GM21723 (cell line): ENCODE data around the gene AOPEP.
A peak's percentile ranks its signal among the peaks of the same experiment; 100 is the strongest.

Experiments used
- ATAC-seq: cut with Tn5 transposase; IDR thresholded peaks from one replicate; pipeline ENCODE4 v1.9.1; 2021; ENCODE audit warnings: mild to moderate bottlenecking, moderate library complexity; ENCODE audit not compliant: unreplicated experiment

Gene AOPEP

DNA sequence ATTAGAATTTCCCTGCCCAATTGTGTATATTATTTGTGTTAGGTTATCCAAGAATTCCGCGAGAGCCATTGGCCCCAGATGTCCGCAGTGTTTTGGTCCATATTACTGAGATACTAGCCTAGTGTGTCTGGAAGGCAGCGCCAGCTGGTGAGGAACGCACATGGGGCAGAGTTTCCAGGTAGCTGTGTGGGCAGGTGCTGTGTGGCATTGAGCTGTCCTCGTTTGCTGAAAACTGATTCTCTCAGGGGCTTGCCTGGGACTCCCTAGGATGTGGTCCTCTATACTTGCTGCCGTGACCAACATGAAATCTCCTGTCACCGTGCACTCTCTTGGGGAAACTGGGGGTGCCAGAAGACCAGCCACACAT is 302.3 kb downstream of the AOPEP start:
- no peak for ATAC-seq

DNA sequence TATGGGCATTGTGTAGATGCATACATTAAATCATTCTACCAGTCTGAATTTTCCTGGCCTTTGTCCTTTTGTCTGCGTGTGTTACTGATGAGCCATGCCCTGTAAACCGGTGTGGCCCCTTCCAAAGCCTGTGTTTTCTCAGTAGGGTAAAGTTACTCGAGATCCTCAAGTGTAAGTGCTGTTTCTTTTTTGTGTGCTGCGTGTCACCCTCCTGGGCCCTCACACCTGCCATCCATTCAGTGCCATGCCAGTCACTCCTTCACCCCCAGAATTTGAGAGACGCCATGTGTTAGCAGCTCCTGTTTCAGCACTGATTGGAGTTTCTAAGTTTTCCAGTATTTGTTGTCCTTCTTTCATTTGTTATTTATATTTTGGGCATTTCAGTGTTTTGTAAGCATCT is 302.8 kb downstream of the AOPEP start:
- no peak for ATAC-seq

DNA sequence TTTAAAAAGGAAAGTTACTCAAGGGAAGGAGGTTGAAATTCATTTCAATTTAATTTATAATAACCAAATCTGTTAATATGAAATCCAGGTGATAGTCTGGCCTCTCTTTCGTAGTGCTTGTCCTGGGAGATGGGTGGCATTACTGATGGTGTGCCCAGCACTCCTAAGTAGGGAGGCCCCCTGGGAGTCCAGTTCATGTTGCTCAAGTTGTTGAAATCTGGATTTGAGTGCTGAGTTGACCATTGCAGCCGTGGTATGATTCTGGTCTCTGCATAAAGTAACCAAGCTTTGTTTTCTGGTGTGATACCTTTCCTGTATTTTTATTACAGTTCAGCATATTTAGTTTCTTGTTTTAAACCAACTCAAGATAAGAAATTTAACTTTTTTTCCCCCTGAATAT is 303.2 kb downstream of the AOPEP start:
- ATAC-seq, result no peak

DNA sequence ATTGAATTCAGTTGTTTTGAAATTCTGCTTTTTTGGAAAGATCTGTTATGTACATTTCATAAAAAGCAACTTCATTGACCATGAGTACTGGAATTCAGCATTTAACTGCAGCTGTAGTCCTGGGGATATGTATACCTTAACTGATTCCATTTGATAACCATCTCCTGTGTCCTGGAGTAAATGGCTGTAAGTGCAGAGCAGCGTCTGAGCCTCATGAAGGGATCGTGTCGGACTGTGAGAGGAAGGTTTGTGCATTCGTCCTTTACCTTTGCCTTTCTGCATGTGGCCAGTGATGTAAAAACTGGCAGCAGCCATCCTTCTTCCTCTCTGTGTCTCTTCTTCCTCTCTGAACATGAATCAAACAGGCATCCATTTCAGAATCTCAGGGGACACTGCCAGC is 303.8 kb downstream of the AOPEP start:
- ATAC-seq, result no peak

DNA sequence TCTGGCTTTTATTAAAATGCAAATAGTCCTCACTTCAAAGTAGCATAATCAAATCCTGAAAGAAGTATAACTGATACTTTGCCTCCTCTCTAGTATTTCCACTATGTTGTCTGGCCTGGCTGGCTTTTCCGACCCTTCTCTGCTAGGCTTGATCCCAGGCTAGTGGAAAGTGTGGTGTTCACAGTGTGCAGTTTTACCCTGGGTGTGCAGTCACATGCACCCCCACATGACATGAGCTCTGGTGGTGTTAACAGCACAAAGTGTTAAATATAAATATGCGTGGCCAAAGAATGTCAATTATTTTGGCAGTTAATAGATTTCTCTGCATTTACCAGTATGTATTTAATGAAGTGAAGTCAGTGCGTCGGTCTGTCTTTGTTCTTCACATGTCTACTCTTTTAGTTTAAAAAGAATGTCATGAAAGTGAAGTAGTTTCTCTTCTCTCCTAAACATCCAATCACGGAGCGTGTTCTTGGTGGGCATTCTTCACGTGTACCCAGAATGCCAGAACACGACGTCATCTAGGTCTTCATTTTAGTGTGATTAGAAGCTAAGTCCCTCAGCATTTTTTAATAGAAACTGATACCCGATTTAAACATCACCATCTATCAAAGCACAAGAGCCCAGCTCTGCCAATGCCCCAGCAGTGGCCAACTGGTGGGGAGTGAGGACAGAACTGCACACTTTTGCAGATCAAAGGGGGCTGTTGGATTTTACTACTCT is 304.6 kb downstream of the AOPEP start:
- no peak for ATAC-seq

DNA sequence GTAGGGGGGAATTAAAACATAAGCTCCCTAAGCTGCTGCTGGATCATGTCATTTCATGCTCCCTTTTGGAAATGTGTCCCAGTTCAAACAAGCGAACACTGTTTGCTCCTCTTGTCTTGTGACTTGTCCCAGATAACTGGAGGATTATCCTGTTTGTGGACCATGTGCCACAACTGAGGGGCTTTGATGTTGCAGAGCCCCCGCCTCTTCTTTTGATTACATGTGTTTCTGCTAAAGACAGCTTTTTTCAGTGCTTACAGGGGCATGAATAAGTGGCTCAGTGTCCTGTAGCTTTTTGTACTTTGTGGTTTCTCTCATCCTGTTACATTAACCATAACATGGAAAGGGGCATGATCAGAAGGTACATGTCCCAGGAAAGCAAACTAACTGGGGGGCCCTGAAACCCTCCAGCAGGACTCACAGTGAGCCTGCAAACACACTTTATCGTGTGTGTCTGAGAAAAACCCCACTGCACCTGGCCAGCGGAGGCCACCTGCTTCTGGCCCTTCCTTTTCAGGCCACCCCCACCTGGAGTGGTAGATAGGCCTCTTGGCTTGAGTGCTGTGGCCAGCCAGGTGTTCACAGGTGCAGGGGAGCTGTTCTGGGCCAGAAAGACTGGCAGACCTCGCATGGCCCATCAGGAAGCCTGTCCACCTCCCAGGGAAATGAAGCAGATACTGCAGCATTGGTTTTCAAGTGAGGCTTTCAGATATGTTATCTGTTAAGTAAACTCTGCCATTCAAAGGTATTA is 305.4 kb downstream of the AOPEP start:
- no peak for ATAC-seq

DNA sequence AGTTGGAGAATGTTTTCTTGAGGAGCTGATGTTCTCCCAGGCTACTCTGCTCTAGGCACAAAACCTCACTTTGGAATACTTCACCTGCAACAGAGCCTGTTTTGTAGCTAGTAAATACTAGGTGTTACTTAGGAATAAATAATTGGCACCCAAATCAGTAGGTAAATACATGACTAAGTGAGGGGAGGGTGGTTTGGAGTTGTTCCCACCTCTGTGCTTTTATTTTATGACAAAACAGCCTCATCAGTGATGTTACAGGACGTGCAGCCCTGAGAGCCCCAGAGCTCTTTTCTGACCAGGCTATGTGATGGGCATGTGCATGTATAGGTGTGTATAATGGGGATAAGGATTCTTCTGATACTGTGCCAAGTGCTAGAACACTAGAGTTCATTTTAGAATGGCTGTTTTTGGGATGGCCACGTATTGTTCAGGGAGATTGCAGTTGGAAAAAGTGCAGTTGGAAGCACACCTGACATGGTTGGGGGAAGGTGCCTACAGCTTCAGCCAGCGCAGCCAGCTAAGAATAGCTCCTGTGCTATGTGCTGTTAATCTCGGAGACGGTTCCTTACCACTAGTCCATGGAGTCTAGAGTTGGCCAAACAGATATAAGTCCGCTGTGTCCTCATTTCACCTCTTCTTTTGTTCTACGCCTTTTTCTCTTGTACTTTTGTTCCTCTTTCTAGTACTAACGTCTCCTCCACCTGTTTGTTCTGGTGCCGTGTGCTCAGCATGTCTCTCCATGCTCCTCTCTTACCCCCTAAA is 306.3 kb downstream of the AOPEP start:
- no peak for ATAC-seq

DNA sequence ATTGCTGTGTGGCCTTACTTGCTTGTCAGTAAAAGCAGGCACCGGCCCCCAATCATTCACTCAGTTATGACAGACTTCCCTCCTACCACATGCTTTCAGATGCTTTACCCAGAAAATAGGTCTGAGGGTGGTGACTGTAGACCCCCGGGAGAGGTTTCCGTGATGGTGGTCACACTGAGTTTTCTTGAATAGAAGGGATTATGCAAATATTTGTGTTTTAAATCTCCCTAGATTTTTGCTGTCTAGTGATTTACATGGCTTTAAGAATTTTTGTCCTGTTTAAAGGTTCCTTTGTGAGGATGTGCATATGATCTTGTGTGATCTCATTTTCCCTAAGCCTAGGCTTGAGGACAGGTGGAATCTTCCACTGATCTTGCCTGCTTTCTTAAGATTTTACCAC is 309.3 kb downstream of the AOPEP start:
- no peak for ATAC-seq

DNA sequence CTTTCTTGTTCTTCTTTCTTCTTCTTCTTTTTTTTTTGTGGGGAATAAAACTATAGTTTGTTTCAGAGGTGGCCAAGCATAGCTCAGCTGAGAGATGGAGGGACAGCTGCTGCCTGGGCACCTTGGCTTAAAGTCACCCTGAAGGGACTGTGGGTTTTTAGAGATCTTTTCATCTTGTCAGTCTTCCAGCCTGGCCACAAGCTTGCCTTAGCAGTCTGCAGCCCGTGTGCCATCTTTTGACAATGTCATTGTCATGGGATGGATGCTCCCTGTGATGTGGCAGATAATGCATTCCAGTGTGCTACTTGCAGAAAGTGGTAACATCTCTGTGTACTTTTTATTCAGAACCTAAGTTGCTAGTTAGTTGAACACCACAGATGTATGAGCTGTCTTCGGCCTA is 310.2 kb downstream of the AOPEP start:
- no peak for ATAC-seq

DNA sequence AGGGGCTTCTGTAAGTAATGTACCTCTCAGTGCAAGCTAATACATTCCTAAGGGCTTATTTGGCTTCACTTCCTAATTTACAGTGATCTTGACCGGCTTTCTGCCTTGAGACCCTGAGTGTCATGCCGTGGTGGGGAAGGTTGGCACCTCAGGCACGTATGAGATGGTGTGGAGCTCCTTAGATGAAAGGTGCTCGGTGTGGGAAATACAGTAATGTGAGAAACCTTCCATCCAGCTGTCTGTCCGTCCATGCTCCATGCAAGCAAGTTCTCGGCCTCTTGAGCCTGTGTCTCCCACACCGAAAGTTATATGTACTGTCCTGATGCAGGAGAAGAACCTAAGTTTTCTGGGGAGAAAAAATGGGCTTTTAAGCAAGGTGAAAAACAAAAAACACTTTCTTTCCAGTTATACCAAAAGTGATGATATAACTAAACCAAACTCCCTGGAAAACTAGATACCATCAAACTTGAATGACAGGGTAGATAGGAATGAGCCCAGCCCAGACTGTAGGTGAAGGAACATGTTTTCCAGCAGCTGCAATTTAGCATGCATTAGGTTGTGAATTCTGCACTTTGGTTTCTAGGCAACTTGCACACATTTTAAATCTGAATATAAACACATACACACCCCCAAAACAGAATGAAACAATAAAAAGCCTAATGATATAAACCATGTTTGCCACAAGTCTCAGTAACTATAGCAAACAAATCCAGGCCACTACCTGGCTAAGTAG is 311.5 kb downstream of the AOPEP start:
- no peak for ATAC-seq

DNA sequence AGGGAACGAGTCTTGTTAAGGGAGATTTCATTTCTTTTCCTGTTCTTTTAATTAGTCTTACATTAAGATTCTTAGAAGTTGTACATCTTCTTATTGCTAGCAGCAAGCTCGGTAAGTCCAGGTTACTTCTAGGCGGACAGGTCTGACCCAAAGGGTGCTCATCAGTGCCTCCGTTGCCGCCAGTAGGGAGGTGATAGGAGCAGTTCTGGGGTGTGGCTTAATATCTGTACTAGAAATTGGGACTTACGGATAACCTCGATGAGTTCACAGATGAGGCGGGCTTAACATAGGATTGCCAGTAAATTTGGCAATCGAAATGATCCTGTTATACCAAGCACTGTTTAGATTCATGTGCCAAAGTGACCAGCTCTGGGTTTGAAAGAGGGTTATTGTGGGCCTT is 312.2 kb downstream of the AOPEP start:
- ATAC-seq, result no peak

DNA sequence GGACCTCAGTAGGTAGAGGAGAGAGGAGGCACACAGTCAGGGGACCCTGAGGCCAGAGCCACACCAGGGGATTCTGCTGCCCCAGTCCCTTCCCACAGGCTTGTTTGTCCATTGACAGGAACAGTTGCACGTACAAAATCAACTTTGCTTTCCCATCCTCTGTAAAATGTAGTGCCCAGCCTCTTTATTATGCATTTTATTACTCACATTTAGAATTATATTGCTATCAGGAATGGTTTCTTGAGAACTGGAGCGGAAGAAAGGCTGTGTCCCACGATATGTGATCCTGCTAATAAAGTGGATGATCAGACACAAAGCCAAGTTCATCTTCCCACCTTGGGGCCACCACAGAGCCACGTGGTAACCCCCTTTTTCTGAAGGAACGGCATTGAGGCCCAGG is 313.6 kb downstream of the AOPEP start:
- no peak for ATAC-seq

DNA sequence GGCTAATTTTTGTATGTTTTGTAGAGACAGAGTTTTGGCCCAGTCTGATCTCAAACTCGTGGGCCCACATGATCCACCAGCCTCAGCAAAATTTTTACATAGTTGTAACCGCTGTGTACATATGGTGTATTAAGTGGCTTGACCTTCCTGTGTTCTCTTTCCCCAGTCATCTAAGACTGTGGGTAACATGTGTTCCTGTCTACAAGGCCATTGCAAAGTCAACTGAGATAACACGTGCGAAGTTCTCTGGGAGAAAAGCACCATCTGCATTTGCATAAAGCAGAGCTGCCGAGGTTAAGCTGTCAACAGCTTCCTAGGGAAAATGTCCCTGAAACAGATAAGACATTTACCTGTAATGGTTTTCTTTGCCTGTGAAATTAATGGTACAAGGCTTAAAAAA is 317.3 kb downstream of the AOPEP start:
- no peak for ATAC-seq

DNA sequence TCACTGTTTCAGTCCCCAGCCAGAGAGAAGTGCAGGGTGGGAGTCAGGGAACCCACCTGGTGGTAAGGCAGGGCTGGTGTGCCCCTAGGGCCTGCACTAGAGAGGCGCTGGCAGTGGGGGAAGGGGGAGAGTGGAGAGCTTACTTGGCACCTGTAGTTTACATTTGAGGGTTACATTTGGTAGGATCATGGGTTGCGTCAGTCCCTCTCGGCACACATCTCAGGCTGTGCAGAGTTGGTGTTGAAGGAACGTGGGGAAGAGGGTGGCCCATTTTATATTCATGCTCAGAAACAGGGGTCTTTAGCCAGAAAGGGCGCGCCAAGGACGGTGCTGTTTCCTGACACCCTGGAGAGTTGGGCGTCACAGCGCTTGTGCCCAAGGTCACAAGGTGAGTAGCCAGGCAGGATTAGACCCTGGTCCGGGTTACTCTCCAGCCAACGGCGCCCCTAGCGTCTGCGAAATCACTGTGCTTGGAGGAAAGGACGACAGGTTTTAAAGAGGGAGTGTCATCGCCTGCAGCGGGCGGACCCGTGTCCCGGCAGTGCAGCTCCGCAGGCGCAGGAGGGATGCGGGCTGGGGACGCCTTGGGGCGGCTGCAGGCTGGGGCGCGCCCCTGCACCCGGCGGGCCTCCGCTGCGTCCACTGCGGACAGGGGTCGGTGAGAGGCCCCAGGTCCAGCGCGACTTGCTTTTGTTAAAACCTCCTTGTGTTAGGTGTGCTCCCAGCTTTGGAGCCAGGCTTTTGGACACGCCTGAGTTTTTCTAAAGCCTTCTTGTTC is 318.4 kb downstream of the AOPEP start:
- ATAC-seq, result no peak

DNA sequence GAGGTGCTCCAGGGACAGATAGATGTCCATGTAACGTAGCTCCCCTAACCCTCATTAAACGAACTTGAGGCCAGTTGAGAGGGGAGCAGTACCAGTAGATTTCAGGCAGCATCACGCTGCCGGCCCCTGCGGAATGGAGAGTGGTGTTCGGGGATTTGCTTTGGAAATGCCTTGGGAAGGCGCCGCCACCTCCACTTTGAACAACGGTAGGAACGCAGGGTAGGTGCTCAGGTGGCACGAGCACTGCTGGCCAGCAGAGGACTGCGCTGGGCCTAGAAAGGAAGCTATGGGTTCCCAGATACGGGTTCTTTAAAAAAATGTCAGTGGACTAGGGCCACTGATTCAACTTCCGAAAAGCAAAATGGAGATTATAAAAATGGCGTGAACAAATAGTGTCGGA is 319.3 kb downstream of the AOPEP start:
- ATAC-seq, result no peak

DNA sequence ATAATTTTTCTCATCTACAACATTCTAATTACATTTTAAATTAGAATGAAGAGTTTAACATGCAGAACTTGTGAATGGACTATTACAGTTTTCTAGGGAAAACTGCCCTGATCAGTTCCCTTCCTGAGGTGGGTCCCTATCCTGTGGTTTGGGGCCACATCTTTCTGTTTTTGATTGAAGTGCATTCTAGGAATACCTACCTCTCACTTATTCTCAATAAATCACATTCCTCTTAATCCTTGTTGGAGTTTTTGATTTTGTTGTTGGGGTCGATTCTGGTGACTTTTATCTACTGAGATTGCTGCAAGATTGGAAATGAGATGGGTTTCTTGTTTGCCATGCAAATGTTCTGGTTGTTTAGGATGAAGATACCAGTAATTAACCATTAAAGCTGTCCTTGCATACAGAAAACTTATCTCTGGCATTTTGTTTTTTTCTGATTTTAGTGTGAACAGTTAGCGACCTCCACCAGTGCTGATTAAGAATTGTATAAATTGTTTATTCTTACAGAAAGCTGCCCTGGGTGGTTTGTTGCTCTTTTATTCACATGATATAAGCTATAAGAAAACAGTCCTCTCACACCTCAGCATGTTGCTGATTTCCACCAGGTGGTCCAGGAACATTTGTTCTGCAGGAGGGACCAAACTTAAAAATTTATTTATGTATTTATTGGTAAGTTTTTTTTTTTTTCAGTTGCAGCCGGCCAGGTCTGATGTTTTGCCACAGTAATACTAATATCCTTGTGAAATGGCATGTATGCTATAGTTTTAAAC is 321.1 kb downstream of the AOPEP start:
- no peak for ATAC-seq

DNA sequence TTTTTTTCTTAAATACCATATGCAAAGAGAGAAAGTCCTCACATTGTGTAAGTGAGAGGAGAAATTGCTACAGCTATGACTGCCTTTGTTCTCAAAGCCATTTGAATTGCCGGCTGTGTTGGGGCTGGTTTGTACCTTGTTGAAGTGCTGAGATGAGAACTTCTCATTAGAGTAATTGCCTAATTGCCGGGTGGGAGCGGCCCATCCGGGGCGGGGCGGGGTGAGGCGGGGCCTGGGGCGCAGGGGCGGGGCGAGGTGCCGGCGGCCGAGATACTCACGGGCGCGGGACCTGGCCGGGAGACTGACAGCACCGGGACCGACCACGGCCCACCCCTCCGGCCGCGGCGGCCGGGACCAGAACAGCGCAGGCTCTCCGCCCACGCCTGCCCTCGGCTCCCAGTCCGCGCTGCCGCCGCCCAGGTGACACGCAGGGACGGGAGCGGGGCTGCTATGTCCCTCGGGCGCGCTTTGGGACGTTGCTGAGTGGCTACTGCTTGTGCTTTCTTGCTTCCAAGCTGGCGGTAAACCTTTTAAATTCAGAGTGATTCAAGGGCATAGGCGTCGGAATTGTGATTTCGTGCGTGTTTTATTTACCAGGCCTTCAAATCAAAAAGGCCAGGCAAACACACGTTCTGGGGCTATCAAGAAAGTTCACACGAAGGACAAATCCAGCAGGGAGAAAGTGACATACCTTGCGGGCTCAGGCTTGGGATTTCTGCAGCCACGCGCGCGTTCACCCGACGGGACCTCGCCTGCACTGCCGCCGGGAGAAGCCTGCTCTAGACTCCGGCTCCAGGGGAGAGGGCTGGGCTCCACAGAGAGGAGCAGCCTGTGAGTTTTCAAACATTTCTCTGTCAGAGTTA is 322.0 kb downstream of the AOPEP start:
- ATAC-seq, result peak; percentile 76

DNA sequence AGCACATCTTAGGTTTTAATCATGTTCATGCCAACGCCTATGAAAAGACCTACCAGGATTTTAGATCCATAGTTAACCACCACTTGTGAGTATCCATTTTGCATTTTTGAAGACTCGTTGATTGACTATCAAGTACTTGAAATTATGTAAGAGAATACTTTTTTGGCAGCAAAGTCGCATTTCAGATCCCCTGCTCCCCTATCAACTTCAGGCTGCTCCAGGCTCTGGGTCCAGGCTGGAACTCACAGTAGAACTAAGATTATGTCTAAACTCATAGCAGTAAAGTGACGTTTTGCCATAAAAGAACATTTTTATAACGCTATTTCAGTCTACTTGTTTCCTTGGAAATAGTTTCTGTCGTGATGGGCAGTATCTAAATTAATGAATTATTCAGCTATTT is 323.3 kb downstream of the AOPEP start:
- ATAC-seq, result no peak
